ENCODE data around the gene TANC1. TPM values are rescaled to one million over a fixed set of nuclear protein-coding genes. Genes with fewer than 3 reads are reported as not detected.

The TANC1 gene
- total RNA-seq, 1 experiment from 2014 or later, result 26.5 TPM

GRCh38 chr2:159204381-159205144 lies 236.1 kb downstream of the TANC1 start:
- DNase-seq (ENCODE audit: low read depth in 1 of 2, low spot score in 2 of 2), result no peak
- H3K4me1 ChIP-seq (replicated peaks), result peaks cover 37% of the 10 kb centered on the region
- peaks cover 31% of the 10 kb centered on the region for H3K36me3 ChIP-seq
- no peak overlapping the region for H3K4me3 ChIP-seq
- no peaks in the 10 kb centered on the region for H3K27me3 ChIP-seq (replicated peaks)
- H3K9me3 ChIP-seq (replicated peaks), result no peaks in the 10 kb centered on the region
- H3K27ac ChIP-seq, result no peak overlapping the region

GRCh38 chr2:159206736-159207380 lies 238.4 kb downstream of the TANC1 start:
- DNase-seq (ENCODE audit: low read depth in 1 of 2, low spot score in 2 of 2), result no peak
- Histone ChIP-seq H3K27ac (no peak overlapping the region), H3K4me3 (no peak overlapping the region), H3K36me3 (peaks cover 16% of the 10 kb centered on the region; the same call in 1 of the 2 replicates), H3K27me3 (replicated peaks) (no peaks in the 10 kb centered on the region), H3K4me1 (replicated peaks) (peaks cover 37% of the 10 kb centered on the region), H3K9me3 (replicated peaks) (no peaks in the 10 kb centered on the region)

GRCh38 chr2:159208438-159208837 lies 240.0 kb downstream of the TANC1 start:
- H3K9me3 ChIP-seq (replicated peaks), result no peaks in the 10 kb centered on the region
- H3K27me3 ChIP-seq (replicated peaks), result no peaks in the 10 kb centered on the region
- H3K4me1 ChIP-seq (replicated peaks), result peaks cover 30% of the 10 kb centered on the region
- no peak overlapping the region for H3K4me3 ChIP-seq
- no peak for DNase-seq (ENCODE audit: low read depth in 1 of 2, low spot score in 2 of 2)
- no peak overlapping the region for H3K27ac ChIP-seq
- peaks cover 25% of the 10 kb centered on the region for H3K36me3 ChIP-seq

- H3K27ac ChIP-seq, result no peak overlapping the region
- no peak for DNase-seq (ENCODE audit: low read depth in 1 of 2, low spot score in 2 of 2)
- H3K4me1 ChIP-seq (replicated peaks), result peaks cover 26% of the 10 kb centered on the region
- H3K9me3 ChIP-seq (replicated peaks), result no peaks in the 10 kb centered on the region
- H3K36me3 ChIP-seq, result peaks cover 26% of the 10 kb centered on the region
- H3K4me3 ChIP-seq, result no peak overlapping the region
- H3K27me3 ChIP-seq (replicated peaks), result no peaks in the 10 kb centered on the region
These were observed 241.2 kb downstream of the TANC1 start for GRCh38 chr2:159209341-159210306.

GRCh38 chr2:159211447-159212396 lies 243.3 kb downstream of the TANC1 start:
- H3K36me3 ChIP-seq, result peaks cover 30% of the 10 kb centered on the region
- peak overlapping the region; percentile 48 for H3K27ac ChIP-seq
- H3K27me3 ChIP-seq (replicated peaks), result no peaks in the 10 kb centered on the region
- H3K9me3 ChIP-seq (replicated peaks), result no peaks in the 10 kb centered on the region
- H3K4me1 ChIP-seq (replicated peaks), result peaks cover 24% of the 10 kb centered on the region
- H3K4me3 ChIP-seq, result no peak overlapping the region
- DNase-seq (ENCODE audit: low read depth in 1 of 2, low spot score in 2 of 2), result peak; percentile 71 to 88

GRCh38 chr2:159213296-159213695 lies 244.9 kb downstream of the TANC1 start:
- Histone ChIP-seq H3K4me3 (no peak overlapping the region), H3K4me1 (replicated peaks) (peaks cover 27% of the 10 kb centered on the region), H3K27ac (no peak overlapping the region), H3K36me3 (peaks cover 42% of the 10 kb centered on the region), H3K9me3 (replicated peaks) (no peaks in the 10 kb centered on the region), H3K27me3 (replicated peaks) (no peaks in the 10 kb centered on the region)
- DNase-seq (ENCODE audit: low read depth in 1 of 2, low spot score in 2 of 2), result no peak

- no peak for DNase-seq (ENCODE audit: low read depth in 1 of 2, low spot score in 2 of 2)
- Histone ChIP-seq H3K4me3 (no peak overlapping the region), H3K27me3 (replicated peaks) (no peaks in the 10 kb centered on the region), H3K27ac (no peak overlapping the region), H3K36me3 (peaks cover 46% of the 10 kb centered on the region), H3K4me1 (replicated peaks) (peaks cover 27% of the 10 kb centered on the region), H3K9me3 (replicated peaks) (no peaks in the 10 kb centered on the region)
These were observed 246.0 kb downstream of the TANC1 start for GRCh38 chr2:159214325-159214865.

GRCh38 chr2:159215116-159215515 lies 246.7 kb downstream of the TANC1 start:
- Histone ChIP-seq H3K27ac (no peak overlapping the region), H3K9me3 (replicated peaks) (no peaks in the 10 kb centered on the region), H3K27me3 (replicated peaks) (no peaks in the 10 kb centered on the region), H3K4me1 (replicated peaks) (peaks cover 27% of the 10 kb centered on the region), H3K4me3 (no peak overlapping the region), H3K36me3 (peaks cover 53% of the 10 kb centered on the region)
- peak in 1 of 2 experiments; percentile 17 for DNase-seq (ENCODE audit: low read depth in 1 of 2, low spot score in 2 of 2)

- no peak for DNase-seq (ENCODE audit: low read depth in 1 of 2, low spot score in 2 of 2)
- no peaks in the 10 kb centered on the region for H3K9me3 ChIP-seq (replicated peaks)
- peaks cover 3% of the 10 kb centered on the region for H3K4me1 ChIP-seq (replicated peaks)
- no peak overlapping the region for H3K27ac ChIP-seq
- no peak overlapping the region for H3K4me3 ChIP-seq
- no peaks in the 10 kb centered on the region for H3K27me3 ChIP-seq (replicated peaks)
- H3K36me3 ChIP-seq, result peaks cover 74% of the 10 kb centered on the region
These were observed 249.2 kb downstream of the TANC1 start for GRCh38 chr2:159217676-159218075.

- H3K4me3 ChIP-seq, result no peak overlapping the region
- H3K4me1 ChIP-seq (replicated peaks), result 0 out of 2 replicates have a peak, but pooled peaks cover 3% of the 10 kb centered on the region
- H3K9me3 ChIP-seq (replicated peaks), result no peaks in the 10 kb centered on the region
- H3K36me3 ChIP-seq, result peaks cover 71% of the 10 kb centered on the region
- H3K27ac ChIP-seq, result no peak overlapping the region
- no peak for DNase-seq (ENCODE audit: low read depth in 1 of 2, low spot score in 2 of 2)
- H3K27me3 ChIP-seq (replicated peaks), result no peaks in the 10 kb centered on the region
These were observed 249.9 kb downstream of the TANC1 start for GRCh38 chr2:159218389-159218788.

- no peaks in the 10 kb centered on the region for H3K27me3 ChIP-seq (replicated peaks)
- DNase-seq (ENCODE audit: low read depth in 1 of 2, low spot score in 2 of 2), result no peak
- H3K36me3 ChIP-seq, result peaks cover 79% of the 10 kb centered on the region
- no peak overlapping the region for H3K4me3 ChIP-seq
- 0 out of 2 replicates have a peak, but pooled peaks cover 3% of the 10 kb centered on the region for H3K4me1 ChIP-seq (replicated peaks)
- no peak overlapping the region for H3K27ac ChIP-seq
- no peaks in the 10 kb centered on the region for H3K9me3 ChIP-seq (replicated peaks)
These were observed 251.1 kb downstream of the TANC1 start for GRCh38 chr2:159219394-159219998.

GRCh38 chr2:159224061-159224813 lies 255.8 kb downstream of the TANC1 start:
- Histone ChIP-seq H3K4me1 (replicated peaks) (peaks cover 8% of the 10 kb centered on the region), H3K4me3 (no peak overlapping the region), H3K27ac (no peak overlapping the region), H3K9me3 (replicated peaks) (no peaks in the 10 kb centered on the region), H3K27me3 (replicated peaks) (no peaks in the 10 kb centered on the region), H3K36me3 (peaks cover 84% of the 10 kb centered on the region)
- DNase-seq (ENCODE audit: low read depth in 1 of 2, low spot score in 2 of 2), result no peak

All from SJSA1 (cell line).